ENCODE results near the gene TAGLN3.

The TAGLN3 gene

DNA sequence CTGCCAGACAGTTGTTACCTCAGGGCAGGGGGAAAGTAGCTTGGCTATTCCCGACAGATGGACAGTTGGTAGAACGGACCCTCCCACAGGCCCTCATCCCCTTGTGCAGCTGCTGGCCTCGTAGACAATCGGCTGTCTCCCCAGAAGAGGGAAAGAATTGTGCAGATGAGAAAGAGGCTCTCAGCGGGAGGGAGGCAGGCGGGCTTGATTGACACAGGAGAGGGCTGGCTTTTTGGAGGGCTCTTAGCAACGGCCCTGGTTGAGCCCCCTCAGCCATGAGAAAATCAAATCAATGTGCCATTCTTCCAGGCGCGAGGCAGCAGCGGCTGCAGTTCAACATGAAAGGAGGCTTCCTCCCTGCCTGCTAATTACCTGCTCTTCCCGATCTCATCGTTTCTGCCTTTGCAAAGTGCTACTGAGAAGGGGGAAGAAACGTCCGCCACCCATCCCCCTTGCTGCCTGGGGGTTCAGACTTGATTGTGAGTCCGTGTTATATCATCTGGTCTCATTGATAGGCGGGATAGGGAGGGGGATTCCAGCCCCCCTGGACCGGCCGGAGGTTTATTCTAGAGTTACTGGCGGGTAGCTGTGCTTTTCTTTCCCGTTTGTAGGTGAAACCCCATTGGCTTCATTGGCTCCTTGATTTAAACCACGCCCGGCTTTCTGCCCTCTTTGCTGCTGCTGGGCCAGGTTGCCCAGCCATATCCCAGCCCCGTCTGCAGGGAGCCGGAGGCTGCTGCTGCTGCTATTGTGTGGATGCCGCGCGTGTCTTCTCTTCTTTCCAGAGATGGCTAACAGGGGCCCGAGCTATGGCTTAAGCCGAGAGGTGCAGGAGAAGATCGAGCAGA is at the start of gene TAGLN3:
TAGLN3 (plus strand) TSS at position 287 of the 848 bp plus-strand sequence; CDS start at position 788, 501 bp downstream.
- DNase-seq = peak; percentile 46

DNA sequence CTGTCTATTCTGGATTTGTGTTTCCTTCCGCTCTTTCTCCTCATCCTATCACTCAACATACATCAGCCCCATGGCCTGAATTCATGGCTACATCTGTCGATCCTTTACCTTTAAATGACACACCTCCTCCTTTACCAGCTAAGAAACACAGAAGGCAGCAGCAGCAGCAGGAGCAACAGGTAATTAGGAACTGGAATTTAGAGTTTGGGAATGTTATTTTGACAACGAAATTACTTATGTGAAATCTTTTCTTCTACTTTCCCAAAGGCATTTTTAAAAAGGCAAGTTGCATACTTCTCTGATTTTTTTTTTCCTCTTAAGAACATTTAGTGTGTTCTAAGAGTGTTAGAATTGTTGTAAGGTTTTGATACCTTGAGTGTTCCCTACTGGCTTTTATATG is 49.0 kb upstream of the TAGLN3 start:
- DNase-seq = no peak

DNA sequence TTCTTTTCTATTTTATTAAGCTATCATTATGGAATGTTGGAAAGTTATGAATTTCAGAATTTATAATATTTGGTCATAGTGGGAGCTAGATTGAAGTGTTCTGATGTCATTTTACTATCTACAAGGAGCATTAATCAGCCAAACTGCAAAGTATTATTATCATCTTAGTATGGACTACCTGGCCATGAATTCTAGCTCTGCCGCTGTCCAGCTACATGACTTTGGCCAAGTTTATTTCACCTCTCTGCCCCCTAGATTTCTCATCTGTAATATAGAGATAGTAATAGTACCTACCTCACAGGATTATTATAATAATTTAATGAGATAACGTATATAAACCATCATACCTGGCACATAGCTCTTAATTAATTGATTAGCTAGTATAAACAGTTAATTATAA is 47.7 kb upstream of the TAGLN3 start:
- no peak for DNase-seq

DNA sequence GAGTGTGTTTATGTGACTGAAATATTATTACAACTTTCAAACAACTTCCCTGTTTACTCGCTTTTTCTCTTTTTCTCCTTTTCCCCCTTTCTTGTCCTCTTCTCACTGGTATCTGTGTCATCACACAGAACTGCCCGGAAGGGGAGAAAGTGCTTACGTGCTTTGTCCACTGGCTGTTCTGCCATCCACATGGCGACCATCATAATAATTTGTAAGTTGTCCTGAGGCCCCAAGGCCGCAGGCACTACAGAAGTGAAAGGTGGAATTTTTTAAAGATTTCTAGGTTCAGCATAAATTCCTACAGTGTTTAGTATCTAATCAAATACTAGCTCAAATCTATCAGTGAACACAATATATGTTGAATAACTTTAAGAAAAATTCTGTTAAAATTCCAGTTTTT is 46.6 kb upstream of the TAGLN3 start:
- no peak for DNase-seq

DNA sequence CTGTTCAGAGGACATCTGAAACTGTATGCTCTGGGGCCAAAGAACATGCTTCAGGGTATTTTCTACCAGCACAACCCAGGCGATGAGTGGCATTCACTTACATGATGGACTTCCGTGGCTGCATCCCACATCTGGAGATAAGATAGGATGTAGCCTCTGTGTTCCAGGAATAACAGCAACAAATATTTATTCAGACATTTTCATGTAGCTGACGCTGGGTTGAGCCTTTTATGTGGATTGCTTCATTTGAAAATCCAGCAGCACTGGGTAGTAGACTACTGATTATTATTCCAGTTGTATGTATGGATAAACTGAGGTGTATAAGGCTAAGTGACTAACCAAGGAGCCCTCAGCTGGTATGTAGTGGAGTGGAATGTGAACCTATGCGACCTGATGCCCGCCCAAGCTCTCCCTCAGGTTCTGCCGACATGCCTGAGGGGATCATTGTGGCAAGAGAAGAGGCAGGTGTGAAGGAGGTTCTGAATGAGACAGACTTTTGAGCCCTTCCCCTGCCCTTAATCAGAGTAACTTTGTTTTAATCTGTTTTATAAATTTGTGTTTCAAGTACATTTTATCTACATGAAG is 45.8 kb upstream of the TAGLN3 start:
- DNase-seq = no peak

DNA sequence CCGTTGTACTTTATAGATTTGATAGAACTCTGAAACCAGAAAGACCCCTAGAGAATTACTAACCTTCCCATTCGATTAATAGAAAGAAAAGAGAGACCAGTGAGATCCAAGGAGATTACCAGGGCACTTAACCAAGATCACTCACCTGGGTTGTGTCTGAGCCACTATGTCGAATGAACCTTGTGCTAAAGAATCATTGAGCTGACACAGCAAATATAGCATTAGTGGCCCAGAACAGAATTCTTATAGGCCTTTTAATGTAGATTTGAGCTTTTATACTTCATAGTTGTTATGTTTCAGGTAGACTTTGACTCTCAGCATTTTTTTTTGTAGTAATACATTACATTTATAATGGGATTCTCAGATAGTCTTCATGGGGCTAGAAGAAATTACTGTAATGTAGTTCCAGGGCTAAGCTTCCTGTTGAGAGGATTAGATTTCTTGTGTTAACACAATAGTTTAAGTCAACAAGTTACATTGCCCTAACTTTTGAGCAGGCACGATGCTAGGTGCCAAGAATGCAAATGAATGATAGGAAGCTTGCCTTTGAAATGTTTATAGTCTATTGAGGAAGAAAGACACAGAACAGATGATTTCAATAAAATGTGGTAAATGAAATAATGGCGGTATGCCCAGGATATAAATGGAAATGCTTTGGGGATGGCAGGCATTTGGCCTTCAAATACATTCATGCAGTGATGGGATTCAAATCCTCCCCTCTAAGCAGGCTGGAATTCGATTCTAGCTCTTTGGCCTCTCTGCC is 44.3 kb upstream of the TAGLN3 start:
- DNase-seq = no peak

DNA sequence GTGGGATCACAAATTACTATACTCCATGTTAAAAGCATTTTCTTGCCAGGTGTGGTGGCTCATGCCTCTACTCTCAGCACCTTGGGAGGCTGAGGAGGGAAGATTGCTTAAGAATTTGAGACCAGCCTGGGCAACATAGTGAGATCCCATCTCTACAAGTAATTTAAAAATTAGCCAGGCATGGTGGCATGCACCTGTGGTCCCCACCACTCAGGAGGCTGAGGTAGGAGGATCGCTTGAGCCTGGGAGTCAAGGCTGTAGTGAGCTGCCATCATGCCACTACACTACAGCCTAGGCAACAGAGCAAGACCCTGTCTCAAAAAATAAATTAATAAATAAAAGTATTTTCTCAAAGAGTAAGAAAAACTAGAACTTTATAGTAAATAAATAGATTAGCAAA is 42.8 kb upstream of the TAGLN3 start:
- DNase-seq = no peak

DNA sequence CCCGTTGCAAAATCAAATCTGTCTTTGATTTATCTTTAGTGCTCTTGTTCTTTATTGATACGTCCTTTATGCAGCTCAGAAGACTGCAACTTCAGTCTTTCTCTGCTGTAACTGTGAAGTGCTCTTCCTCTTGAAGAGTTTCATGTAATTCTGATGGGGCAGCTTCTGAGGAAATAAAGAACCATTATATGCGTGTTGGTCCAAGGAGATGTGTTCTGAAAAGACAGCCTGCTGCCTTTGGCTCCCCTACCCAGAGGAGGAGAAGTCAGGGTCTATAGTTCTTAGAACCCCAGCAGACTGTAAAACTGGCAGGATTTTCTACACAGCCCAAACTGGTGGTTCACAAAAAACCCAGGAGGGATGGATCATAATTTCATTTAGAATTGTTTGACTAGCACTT is 42.3 kb upstream of the TAGLN3 start:
- no peak for DNase-seq

DNA sequence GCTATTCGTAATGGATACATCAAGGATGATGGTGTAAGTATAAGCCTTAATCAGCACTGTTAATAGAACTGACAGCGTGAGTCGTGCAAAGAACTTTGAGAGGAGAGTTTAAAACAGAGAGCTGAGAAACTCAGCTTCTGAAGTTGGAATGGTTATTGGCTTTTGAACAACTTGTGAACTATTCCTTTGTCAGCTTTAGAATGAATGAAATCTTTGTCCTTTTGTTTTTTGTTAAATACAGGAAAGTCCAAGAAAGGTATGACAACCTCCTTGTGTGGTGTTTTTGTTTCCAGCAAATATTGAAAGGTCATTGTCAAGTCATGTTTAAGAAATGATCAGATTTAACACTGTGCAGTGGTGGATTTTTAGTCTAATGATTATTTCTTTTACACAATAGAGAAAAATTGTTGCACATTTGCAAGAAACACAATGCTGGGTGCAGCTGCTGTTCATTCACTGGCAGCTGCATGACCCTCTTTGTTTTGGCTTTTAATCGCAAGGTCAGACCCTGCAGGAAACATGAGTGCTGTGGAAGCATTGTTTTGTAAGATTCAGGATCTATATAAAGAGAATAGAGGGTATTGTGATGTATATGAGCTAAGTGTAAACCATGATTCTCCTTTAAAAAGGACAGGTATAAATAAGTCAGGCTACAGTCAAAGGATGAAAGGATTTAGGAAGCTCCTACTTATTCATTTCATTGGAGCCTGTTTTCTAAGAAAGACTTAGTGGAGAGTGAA is 41.6 kb upstream of the TAGLN3 start:
- DNase-seq = peak; percentile 35

DNA sequence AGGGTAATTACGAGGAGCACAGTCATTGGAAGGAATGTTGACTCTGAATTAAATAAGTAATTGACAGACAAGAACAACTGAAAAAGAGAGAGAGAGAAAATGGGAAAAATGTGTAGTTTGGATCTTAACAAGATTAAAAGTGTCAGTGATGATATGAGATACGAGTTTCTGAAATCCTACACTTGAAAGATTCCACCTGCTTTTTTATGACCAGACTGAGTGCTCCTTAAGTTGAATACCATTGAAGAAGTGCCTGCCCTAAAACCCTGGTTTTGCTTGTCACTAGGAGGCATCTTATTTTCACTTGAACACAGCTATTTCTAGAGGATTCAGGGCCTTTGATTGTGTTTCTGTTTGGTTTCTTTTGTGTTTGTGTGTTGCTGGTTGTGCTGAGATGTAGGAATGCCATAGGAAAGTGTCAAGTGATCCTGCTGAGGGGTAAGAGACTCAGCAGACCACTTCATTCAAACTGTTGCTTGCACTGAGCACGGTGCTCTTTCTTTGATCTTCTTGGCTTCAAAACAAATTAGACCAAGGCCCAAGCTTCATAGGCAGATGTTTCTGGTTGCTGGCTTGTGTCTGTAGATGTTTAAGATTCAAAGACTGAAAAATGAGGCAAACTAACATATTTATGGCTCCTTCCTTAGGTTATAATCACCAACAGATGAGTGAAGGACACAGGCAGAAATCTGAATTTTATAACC is 37.1 kb upstream of the TAGLN3 start:
- DNase-seq = no peak

DNA sequence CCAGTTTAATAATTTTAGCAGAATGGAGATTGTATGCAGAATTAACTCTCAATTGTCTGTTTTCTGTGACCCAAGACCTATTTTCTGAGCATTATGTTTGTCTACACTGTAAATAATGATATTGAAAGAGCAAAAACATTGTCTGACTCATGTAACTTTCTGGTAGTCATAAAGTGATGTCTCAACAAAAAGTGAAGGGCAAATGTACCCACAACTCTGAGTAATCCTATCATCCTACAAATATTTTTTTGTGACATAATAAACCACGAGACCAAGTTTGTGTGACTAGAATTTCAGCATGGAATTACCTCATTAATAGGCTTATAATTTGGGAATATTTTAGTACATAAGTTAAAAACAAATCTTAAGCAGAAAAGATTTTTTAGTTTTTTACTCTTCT is 35.3 kb upstream of the TAGLN3 start:
- no peak for DNase-seq

DNA sequence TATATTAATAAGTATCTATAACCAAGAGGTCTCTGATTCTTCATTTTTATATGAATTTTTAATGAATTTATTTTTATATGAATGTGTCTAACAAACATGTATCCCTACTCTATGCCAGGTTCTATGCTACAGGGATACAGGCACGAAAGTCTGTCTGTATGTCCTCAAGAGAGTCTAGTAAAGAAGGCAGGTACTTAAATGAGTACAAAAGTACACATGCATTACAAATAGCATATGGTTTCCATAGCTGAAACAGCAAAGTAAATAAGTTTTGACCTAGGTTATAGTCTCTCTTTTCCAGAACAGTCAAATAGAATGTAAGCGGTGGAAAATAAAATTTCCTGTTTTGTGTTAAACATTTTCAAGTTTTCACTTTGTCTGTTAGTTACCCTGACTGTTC is 33.2 kb upstream of the TAGLN3 start:
- no peak for DNase-seq

DNA sequence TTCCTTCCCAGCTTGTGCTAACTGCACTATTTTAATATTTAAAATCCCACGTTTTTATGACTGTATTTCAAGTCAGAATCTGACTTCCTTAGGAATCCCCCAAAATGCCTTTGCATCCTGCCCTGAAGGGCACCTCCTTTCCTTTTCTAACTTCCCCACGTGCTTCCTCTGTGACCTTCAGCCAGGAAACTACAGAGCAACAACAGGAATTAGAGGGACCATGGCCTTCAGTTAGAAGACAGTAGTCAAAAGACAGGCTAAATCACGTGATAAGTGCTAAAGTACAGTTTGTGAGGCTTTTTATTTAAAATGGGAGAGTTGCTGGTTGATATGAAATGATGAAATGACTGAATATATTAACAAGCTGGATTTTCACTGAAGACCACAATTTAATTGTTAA is 31.7 kb upstream of the TAGLN3 start:
- DNase-seq = no peak

DNA sequence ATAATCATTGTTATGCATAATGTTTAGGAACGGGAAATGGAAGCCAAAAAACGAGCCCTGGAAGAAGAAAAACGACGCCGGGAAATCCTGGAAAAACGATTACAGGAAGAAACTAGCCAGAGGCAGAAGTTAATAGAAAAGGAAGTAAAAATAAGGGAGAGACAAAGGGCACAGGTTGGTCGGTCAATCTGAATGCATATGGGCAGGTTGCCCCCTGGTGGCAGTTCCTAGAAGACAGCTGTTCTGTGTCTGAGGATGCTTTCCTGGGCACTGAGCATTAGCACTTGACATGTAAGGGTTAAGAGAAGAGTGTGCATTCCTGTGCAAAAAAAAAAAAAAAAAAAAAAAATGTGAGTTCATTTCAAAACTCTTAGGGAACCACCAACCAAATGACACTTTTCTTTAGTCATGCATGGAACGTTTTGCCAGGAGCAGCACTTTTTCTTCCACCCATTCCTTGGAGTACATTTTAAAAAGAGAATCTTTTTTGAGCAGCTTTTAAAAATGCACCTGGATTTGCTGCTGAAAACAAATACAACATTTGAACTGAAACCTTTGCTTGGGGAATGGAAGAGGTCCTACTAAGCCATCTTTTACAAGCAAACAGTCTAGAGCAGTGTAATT is 31.0 kb upstream of the TAGLN3 start:
- DNase-seq = peak; percentile 86

DNA sequence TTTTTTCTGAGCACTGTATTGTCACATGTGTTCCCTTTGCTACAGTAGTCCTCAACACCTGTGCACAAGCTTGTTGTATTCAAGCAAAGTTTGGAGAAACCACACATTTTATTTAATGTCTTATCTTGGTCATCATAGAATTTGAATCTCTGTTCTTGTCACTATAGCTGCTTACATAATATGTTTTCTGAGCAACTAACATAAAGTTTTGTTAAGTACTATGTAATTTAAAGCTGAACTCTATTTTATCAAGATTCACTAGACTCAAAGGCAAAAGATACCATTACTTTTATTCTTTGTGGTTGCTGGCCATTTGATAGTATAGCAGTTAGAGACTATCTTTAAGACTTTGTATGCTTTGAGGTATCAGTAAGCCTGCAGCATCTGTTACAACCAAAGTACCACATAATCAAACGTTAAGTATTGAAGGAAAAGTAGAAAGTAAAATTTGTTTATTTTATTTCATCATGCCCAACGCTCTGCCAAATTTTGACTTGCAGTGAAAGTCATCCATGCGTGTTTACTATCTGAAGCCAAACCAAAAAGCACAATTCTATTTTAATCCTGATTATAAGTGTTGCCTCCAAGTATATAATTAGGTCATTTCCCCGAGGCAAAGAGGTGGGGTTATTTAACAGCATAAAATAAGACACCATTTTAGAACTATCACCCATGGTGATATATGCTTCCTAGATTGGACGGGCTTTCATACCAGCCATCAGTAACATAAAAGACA is 30.2 kb upstream of the TAGLN3 start:
- DNase-seq = no peak

DNA sequence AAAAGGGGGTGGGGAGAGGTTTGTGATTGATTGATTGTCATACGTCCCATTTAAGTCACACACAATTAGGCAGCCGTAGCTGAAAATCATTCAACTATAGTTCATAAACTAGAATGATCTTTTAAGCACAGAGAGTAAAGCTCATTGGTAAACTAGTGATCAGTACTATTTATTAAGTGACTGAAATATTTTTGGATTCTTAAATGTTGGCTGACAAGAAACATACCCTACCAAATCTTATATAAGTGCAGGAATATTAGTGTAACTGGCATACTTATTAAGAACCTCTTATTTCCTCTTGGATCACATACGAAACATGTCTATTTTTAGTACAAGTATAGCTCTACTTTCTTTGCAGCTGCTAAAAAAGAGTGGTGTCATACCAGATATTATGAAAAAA is 28.3 kb upstream of the TAGLN3 start:
- no peak for DNase-seq

DNA sequence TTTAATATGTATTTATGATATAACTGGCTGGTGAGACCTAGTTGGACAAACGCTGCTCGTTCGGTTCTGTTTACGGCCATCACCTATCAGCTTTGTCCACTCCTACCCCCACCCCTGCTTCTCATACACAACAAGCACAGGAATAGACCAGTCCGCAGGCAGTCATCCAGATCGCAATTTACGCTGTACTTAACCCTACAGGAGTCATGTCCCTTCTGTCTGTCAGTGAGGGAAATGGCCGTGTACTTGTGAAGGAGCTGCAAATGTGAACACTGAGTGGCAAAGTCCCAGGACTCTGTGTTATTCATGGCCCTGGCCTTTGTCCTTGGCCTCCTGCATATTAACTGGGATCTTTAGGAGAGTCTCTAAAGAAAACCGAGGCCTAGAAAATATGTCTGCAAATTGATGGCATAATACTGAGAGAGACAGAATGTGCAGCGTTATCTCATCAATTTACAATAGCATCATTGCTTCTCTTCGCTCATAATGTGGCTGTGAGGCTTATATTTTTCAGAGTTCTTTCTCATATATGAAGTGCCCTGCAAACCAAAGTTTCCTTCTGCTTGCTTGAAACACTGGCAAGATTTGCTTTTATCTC is 27.1 kb upstream of the TAGLN3 start:
- DNase-seq = no peak

DNA sequence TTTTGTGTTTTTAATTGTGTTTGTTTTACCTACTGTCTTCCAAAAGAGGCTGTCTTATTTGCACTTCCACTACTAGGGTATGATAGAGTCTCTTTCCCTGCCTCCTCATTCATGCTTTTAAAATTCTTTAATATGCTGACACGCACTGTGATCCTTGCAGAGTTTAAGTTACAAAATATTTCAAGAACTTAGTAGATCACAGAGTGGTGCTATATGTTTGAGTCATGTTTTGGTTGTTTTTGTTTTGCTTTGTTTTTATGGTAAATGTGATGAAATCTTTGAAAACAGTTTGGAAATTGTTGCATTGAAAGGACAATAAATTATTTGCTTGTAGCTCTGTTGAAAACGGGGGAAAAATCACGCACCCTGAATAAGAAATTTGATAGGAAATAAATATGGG is 25.8 kb upstream of the TAGLN3 start:
- DNase-seq = no peak

DNA sequence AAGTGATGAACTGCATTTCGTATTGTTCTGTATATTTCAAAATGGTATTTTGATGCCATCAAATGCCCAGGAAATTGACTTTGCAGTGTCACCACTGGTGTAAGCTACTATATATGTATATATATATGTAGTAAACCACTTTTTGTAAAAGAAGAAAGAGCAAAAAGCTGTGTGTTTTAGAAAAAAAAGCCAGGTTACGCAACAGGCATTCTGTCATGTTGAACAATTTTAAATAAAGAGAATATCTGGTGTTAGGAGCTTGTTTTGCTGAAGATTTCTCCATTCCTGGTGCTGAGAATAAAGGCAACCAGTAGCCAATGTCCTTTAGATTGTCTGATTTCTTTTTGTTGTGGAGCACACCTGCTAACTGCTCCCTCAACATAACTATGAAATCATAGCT is 23.6 kb upstream of the TAGLN3 start:
- no peak for DNase-seq

DNA sequence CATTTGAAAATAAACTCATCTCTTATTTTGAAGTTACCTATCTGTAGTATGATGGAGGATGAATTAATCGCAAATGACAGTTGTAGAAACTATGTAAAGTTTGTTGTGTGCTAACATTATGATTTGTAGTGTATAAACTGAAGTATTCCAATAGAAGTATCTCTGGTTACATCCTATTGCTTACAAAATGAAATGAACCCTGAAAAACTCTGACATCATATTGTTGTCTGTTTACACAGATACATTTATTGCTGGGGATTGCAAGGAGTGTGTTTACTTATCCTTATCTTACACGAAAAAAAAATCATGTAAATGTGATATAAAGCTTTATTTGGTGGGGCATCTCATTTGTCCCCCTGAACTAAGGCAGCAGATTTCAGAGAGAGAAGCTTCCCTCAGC is 22.5 kb upstream of the TAGLN3 start:
- DNase-seq = no peak
